CD4-positive, alpha-beta T cell treated with Interleukin-17A for 1 hour (primary cell): Measurements from ENCODE around the gene P2RY6.

Source experiments
- DNase-seq: peaks from one replicate; pipeline ENCODE4 v3.0.0-alpha.2; 2020

The P2RY6 gene

DNA sequence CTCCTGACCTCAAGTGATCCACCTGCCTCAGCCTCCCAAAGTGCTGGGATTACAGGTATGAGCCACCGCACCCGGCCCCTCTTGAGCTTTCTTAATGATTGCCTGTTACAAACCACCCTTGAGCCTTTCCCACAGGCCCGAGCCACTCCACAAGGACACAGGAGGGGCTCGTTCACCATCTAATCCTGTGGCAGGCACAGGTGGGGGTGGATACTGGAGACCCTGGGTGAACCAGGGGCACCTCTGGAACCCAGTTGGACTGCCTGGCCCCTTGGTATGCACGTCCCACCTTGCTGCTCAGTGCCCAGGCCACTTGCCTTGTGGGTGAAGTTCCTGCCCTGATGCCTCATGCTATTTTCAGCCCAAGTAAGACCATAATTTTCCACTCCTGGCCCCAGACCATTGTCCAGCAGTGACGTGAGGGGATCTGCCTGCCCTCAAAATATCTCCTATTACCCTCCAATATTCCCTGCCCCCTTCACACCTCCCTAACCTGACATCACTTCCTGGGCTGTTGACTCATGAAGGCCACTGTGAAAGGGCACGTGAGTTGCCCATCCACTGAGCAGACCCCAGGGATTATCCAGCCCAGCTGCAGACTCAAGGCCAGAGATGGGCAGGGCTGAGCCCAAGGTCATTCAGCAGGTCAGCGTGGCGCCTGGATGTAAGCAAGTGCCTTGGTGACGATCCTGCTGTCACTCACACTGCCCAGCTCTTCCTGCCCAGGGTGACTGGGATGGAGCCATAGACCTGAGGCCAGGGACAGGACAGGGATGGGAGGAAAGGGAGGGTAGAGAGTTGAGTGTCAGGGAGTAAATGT is 34.5 kb upstream of the P2RY6 start:
- no peak for DNase-seq

DNA sequence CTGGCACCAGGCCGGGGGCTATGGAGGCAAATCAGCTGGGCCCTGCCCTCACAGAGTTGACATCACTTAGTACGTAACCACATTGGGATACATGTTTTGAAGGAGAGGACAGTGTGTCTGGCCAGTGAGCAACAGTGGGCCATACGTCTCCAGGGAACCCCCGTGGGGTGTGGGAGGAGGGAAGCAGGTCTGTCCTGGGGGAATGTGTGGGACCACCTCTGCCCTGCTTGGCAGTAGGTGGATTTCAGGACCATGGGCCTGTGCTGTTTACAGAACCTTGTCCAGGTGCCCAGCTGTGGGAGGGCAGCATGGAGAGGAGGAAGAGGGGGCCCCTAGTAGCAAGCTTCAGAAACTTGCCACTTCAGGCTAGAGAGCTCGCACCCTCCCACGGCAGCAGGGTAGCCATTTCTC is 33.0 kb upstream of the P2RY6 start:
- DNase-seq, result no peak

DNA sequence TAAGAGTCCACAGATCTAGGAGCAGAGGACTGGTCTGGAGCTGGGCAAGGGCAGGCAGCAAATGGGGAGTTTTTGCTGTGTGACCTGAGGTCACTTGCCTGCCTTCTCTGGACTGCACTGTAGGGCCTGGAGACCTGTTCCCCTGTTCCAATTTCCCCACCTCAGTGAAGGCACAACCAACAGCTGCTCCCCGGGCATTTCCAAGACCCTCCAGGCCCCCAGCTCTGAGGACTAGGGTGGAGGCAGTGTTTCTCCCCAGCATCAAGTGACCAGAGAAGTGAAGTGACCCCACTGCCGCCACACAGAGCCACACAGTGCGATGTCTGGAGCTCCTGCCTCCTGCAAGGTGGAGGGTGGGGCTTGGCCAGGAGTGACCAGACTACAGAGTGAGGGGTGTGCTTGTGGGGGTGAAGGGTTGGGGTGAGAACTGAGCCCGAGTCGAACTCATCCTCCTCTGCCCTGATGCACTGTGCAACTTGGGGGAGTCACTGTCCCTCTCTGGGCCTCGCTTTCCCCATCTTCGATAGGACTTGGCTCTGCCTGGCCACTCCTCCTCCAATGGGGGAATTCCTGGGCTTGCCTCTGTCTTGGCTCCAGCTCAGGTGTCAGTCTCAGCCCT is 32.5 kb upstream of the P2RY6 start:
- DNase-seq, result no peak

DNA sequence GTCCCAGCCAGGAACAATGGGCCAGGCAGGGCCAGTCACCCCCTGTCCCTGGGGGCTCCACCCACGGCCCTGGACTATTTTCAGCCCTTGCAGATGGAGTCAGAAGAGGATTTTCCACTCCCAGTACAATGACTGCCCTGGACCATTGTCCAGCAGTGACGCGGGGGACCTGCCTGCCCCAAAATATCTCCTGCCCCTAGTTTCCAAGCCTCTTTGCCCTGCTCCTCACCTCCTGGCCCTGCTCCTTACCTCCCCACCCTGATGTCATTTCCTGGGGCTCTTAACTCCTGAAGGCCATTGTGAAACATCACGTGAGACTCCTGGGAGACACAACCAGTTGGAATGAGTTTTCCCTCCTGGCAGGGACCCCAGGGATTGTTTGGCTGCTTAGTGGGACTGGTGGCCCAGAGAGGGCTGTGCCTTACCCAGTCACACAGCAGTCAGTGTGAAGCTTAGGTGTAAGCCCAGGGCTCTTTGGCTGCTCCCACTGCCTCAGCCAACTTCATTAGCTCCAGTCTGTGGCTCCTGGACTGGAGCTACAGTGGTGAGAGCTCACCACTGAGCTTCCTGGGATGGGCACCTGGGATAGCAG is 31.9 kb upstream of the P2RY6 start:
- DNase-seq, result no peak

DNA sequence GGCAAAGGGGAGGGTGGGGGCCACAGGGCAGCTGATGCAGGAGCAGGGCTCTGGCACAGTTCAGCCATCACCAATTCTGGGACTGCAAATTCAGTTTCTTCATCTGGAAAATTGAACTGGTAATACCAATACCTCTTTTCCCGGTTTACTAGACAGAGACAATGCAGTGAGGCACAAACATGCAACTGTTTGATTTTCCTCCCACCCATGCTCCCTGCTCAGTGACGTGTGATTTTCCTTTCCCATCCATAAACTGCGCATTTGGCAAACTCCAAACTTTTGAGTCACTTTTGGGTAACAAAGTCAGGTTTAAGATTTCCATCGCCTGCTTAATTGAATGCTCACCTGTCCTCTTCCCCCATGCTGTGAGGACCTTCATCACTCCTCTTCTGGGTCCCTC is 30.8 kb upstream of the P2RY6 start:
- DNase-seq, result no peak

DNA sequence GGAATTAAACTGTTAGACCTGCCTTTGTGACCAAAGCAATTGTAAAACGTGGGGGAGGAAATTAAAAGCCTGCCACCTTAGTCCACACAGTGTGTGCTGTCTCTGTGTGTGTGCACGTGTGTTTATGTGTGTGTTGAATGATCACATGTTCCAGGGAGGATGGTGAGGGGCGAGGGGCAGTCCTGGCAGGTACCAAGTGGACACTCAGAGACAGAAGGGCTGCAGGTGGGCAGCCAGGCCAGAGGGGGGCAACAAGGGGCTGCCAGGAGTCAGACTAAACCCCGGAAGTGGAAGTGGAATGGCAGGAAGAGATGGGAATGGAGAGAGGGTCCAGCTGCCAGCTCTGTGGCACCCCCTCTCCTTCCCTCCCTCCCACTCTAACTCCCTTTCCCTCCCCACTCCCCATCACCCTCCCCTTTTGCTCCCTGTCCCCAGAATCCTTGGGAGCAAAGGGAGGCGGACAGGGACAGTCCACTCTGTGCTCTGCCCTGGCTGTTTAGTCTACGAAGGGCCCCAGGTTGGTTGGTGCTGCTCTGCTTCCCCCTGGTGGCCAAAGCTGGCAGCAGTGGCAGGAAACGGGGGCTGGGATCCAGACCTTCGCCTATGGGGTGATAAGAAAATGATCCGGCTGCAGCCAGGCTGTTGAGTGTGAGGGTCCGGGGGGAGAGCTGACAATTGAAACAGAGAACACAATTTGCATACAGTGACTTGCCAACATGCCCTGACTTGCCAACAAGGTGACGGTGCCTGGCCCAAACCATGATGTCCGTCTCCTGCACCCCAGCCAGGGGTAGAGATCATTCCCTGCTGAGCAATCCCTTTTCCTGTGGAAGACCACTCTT is 29.7 kb upstream of the P2RY6 start:
- DNase-seq, result peak; percentile 55

DNA sequence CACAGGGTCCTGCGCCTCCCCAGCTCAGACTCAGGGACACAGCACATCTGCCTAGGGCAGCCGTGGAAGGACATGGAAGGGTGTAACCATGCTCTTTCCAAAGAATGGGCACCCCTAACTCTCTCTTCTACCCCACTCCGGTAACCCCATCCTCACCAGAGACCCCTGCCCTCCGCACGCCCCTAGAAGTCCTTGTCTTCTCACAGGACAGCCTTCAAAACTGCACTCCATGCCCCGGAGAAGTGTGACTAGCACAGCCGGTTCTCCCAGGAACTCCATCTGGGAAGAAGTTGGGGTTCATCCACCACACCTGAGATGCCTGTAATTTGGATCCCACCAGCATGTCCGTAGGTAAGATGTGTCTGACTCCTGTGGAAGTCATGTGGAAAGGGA is 29.0 kb upstream of the P2RY6 start:
- no peak for DNase-seq

DNA sequence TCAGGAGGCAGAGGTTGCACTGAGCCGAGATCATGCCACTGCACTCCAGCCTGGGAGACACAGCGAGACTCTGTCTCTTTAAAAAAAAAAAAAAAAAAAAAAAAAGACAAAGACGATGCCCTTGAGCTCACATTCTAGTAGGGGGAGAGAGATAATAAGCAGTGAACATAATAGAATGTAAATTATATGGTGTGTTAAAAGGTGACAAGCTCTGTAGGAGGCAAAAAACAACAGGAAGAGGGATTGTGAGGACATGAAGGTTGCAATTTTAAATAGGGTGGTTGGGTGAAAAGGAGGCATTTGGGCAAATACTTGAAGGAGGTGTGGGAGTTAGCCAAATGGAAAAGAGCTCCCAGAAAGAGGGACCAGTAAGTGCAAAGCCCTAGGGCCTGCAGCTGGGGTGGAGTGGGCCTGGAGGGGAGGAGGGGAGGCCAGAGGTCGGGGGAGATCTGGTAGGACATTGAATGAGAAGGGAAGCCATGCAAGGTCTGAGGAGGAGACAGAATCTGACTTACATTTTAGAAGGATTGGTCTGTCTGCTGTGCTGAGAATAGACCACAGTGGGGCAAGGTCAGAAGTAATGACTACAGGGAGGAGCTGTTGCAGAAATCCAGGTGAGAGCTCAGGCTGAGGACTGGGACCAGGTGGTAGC is 27.4 kb upstream of the P2RY6 start:
- DNase-seq, result no peak

DNA sequence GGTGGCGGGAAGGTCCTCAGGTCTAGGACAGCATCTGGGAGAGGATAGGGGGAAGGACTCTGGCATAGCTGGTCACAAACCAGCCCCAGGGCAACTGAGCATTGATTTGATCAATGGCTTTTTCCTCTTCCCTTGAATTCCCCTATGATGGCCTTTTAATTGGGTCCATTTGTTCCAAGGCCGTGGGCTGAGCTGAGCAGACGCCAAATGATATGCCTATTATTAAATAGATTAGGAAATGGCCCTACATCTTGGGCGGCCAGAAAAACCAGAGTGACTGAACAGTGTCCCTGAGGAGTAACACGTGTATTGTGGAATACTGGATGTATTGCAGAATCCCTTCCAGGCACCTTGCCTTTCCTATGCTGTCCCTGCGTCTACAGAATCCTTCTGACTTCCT is 26.7 kb upstream of the P2RY6 start:
- DNase-seq, result no peak

DNA sequence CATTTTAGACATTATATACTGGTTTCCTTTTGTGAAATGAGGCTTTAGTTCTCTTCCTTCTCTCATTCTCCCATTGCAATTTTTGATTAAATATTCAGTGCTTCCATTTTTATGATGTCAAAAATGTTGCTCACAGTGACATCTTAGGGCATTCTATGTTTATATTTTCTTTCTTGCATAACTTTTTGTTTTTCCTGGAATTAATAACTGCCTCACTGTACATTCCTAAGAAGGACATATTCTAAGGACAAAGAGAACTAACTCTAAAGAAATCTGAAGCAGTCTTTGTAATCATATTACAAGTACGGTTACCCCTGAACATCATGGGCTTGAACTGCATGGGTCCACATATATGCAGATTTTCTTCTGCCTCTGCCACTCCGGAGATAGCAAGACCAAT is 25.8 kb upstream of the P2RY6 start:
- DNase-seq, result no peak

DNA sequence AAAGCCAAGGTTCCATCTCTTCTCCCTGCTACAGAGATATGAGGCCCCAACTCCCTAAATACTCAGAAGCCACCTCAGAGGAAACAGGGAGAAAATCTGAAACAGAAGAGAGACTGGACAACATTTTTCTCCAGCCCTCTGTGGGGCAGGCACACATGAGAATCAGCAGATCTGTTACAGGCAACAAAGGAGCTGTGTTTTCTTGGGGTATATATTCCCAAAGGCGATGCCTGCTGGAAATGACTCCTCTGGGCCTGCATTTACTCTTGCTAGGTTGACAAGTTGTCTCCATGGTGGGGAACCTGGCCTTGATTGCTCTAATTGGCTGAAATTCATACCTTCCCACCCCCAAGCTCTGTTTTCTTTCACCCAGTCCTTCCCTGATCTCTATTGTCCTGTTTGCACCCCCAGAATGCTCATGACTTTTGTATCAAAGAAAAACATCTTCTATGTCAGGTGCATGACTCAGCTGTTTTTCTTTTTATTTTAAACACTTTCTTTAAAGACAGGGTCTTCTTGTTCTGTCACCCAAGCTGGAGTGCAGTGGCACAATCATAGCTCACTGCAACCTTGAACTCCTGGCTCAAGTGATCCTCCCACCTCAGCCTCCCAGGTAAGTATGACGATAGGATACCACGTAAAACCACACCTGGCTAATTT is 23.5 kb upstream of the P2RY6 start:
- no peak for DNase-seq

DNA sequence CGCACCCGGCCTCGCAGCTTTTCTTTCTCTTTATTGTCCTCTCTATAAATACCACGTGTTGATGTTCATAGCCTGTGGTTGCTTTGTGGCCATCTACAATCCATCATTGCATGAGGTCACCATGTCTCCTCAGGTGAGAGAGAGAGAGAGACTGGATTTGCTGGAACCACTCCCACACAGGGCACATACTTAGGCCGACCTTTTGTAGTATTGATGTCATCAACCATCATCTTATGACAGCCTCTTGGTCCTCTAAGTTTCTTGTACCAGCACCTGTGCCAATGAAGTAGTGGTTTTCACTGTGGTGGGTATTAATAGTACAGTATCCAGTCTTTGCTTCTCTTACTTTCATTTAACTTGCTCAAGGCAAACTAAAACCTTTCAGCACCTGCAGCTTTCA is 22.8 kb upstream of the P2RY6 start:
- DNase-seq, result no peak

DNA sequence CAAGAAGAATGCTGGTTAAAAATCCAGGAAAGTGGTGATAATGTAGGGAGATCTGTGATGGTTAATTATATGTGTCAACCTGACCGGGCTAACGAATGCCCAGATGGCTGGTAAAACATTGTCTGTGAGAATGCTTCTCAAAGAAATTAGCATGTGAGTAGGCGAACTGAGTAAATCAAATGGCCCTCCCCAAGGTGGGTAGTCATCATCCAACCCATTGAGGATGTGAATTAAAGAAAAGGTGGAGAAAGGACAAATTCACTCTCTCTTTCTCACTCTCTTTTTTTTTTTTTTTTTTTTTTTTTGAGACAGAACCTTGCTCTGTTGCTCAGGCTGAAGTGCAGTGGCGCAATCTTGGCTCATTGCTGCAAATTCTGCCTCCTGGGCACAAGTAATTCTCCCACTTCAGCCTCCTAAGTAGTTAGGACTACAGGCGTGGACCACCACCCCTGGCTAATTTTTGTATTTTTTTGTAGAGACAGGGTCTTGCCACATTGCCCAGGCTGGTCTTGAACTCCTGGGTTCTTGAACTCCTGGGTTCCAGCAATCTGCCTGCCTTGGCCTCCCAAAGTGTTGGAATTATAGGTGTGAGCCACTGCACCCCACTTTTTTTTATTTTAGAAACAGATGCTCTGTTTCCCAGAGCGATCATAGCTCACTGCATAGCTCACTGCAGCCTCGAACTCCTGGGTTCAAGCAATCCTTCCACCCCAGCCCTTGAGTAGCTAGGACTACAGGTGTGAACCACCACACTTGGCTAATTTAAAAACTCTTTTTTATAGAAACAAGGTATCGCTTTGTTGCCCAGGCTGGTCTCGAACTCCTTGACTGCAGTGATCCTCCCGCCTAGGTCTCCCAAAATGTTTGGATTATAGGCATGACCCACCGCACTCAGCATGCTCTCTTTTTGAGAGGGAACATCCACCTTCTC is 22.0 kb upstream of the P2RY6 start:
- no peak for DNase-seq

DNA sequence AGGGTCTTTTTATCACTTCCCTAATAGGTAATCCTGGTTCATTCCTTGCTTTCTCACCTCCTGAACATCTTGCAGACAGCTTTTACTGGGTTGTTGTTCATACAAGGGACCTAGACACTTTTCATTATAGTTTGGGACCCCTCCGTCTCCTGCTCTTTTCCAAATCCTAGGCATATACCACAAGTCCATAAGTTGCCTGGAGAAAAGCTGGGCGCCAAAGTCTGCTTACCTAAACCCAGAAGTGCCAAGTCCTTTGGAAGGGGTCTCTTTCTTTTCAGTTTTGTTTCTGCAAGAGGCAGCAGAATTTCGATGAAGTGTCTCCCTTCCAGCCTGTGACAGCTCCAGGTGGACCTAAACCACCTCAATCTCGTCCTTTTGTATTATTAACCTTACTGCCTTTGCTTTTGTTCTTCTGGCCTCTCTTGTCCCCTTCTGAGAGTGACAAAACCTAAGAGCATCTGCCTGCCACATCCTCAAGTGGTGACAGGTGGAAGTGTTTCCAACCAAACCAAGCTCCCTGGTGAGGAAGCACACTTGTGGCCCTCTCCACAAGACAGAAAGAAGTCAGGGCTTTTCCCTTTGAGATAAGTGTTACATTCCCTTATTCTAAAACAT is 19.5 kb upstream of the P2RY6 start:
- DNase-seq, result no peak

DNA sequence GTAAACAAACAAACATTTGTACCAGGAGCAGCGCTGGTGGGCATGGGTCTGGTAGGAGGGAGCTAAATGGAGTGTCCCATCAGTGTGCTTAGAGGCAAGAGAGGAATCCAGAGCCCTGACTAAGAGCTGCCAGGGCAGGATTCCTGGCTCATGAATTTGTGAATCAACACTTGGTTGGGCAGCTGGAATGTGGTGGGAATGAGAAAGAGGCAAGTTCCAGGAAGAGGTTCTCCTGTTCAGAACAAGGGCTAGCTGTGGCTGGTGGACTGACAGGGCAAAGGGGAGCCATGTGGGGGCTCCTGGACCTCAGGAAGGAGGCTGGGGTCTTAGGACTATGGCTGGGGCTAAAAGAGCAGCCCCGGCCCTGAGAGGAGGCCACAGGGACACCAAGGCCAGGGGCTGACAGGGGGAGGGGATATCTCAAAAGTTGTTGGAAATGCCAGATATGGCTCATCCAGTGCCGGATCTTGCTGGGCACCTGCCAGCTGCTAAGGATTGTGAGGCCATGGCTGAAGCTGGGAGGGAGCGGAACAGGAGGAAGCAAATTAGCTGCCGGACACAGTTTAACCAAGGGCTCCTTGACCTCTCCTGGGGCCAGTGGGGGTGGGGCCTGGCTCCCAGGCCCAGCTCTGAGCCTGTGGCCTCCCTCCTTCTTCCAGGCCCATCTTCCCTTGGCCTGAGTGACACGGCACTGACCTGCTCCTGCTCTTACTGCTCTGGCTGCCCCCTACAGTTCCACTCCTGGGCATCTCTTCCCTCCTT is 14.6 kb upstream of the P2RY6 start:
- DNase-seq, result no peak

DNA sequence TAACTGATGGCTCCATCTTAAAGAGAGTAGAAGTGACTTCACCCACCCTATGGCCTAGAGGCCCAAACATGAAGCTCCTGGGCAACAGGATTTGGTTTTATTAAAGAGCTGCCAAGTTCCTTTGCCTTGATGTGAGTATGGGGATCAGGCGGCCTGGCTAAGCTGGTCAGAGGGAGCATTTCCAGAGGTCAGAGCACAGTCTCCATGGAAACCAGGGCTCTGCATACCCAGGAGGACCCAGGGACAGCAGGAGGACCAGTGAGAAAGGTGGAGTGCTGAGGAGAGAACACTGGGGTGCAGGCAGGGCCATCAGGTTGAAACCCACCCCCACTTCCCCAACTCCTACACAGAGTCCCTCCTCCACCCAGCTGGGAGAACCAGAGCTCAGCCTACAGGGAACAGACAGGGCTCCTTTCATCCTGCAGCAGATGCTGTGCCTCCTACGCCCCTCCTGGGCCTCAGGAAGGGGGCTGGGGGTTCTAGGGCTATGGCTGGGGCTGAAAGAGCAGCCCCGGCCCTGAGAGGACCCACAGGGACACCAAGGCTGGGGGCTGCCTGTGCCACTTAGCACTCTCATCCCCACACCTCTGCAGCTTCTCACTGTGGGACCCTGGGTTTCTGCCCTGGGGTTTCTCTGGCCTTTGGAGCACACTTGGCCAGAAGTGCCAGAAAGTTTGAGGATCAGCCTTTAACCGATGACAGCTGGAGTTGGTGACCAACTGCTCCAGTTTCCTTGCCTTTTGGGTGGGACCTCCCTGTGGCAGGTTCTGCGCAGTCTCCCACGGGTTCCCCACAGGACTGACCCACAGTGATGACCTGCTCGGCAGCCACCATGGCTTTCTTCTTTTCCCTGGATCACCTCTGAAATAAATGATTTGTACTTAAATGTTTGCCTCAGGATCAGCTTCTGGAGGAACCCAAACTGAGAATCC is 13.8 kb upstream of the P2RY6 start:
- DNase-seq, result no peak

DNA sequence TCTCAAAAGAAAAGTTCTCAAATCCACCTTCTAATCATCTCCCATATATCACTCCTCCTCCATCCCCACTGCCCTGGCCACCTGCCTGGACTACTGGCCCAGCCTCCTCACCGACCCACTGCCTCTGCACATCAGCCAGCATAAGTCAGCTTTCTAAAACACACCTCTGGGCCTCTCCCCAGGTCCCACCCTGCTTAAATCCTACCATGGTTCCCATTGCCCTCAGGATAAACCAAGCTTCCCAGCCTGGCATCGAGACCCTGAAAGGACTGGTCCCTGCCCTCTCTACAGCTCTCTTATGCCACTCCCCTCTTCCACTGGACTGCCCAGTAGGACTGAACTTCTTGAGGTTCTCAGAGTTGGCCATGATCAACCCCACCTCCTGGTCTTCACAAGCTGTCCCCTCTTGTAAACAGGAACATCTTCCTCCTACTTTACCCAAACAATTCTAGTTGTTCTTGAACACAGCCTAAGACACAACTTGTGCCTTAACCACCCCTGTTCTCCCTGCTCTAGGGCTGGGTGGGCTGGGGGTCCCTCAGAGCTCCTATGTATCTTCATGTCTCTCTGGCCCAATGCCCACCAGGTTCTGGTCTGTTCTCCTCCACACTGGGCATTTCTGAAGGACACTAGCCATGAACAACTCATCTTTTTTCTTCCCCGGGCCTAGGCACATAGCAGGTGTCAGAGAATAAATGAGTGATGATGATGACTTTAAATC is 12.6 kb upstream of the P2RY6 start:
- DNase-seq, result no peak

DNA sequence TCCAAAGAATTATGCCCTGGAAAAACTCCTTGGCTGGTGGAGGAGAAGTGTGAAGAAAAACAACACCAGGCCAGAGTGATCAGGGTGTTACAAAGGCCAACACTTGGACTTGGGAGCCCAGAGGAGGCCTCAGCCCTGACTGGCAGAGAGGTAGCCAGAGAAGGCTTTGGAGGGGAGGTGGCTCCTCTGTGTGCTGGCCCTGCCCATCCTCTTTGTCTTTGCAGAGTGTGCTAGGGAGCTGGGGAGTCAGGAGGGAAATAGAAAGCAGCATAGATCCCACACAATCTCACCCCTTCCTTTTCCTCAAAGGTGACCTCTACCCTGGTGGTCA is 12.0 kb upstream of the P2RY6 start:
- DNase-seq, result no peak
